ENCODE data around the gene PISD. TPM values are rescaled to one million over a fixed set of nuclear protein-coding genes. Genes with fewer than 3 reads are reported as not detected.

PISD gene
- total and polyA plus RNA-seq, 2 experiments from 2014 or later = 31.2 to 39.6 TPM

GRCh38 chr22:31612891-31613285 lies 49.1 kb downstream of the PISD start:
- no peak overlapping the region for H3K27ac ChIP-seq
- no peaks in the 10 kb centered on the region for H3K9me3 ChIP-seq (ENCODE audit: low read depth)
- no peaks in the 10 kb centered on the region for H3K27me3 ChIP-seq
- TF ChIP-seq CTCF (IDR thresholded peaks at IDR 0.05; ENCODE audit: low read depth, low read length) = no peak
- no peaks in the 10 kb centered on the region for H3K36me3 ChIP-seq
- H3K4me3 ChIP-seq = no peak overlapping the region
- DNase-seq (ENCODE audit: low read depth in 1 of 2, low spot score in 1 of 2) = no peak
- H3K4me1 ChIP-seq (ENCODE audit: low read depth) = peaks cover 5% of the 10 kb centered on the region

GRCh38 chr22:31611061-31611760 lies 50.8 kb downstream of the PISD start:
- no peaks in the 10 kb centered on the region for H3K36me3 ChIP-seq
- no peaks in the 10 kb centered on the region for H3K27me3 ChIP-seq
- peaks cover 5% of the 10 kb centered on the region for H3K4me1 ChIP-seq (ENCODE audit: low read depth)
- peak in 1 of 2 donors; percentile 70 for DNase-seq (ENCODE audit: low read depth in 1 of 2, low spot score in 1 of 2)
- H3K9me3 ChIP-seq (ENCODE audit: low read depth) = no peaks in the 10 kb centered on the region
- TF ChIP-seq CTCF (IDR thresholded peaks at IDR 0.05; ENCODE audit: low read depth, low read length) = peak; percentile 5
- no peak overlapping the region for H3K27ac ChIP-seq
- no peak overlapping the region for H3K4me3 ChIP-seq

GRCh38 chr22:31610611-31611010 lies 51.4 kb downstream of the PISD start:
- Histone ChIP-seq H3K27ac (no peak overlapping the region), H3K9me3 (ENCODE audit: low read depth) (no peaks in the 10 kb centered on the region), H3K4me3 (no peak overlapping the region), H3K36me3 (no peaks in the 10 kb centered on the region), H3K27me3 (no peaks in the 10 kb centered on the region), H3K4me1 (ENCODE audit: low read depth) (peaks cover 2% of the 10 kb centered on the region)
- no peak for DNase-seq (ENCODE audit: low read depth in 1 of 2, low spot score in 1 of 2)
- no peak for TF ChIP-seq CTCF (IDR thresholded peaks at IDR 0.05; ENCODE audit: low read depth, low read length)

- no peak for DNase-seq (ENCODE audit: low read depth in 1 of 2, low spot score in 1 of 2)
- H3K27ac ChIP-seq = no peak overlapping the region
- no peak overlapping the region for H3K4me3 ChIP-seq
- H3K27me3 ChIP-seq = no peaks in the 10 kb centered on the region
- H3K36me3 ChIP-seq = no peaks in the 10 kb centered on the region
- peaks cover 4% of the 10 kb centered on the region for H3K4me1 ChIP-seq (ENCODE audit: low read depth)
- no peaks in the 10 kb centered on the region for H3K9me3 ChIP-seq (ENCODE audit: low read depth)
- TF ChIP-seq CTCF (IDR thresholded peaks at IDR 0.05; ENCODE audit: low read depth, low read length) = no peak
Measured at GRCh38 chr22:31609716-31610115, 52.3 kb downstream of the PISD start.

GRCh38 chr22:31607696-31608095 lies 54.3 kb downstream of the PISD start:
- Histone ChIP-seq H3K27ac (no peak overlapping the region), H3K36me3 (no peaks in the 10 kb centered on the region)
- no peak for TF ChIP-seq CTCF (IDR thresholded peaks at IDR 0.05; ENCODE audit: low read depth, low read length)

More at GRCh38 chr22:31607696-31608095, 54.3 kb downstream of the PISD start:
- Histone ChIP-seq H3K27me3 (no peaks in the 10 kb centered on the region), H3K4me3 (no peak overlapping the region), H3K9me3 (ENCODE audit: low read depth) (no peaks in the 10 kb centered on the region), H3K4me1 (ENCODE audit: low read depth) (peaks cover 5% of the 10 kb centered on the region)
- DNase-seq (ENCODE audit: low read depth in 1 of 2, low spot score in 1 of 2) = no peak
